ENCODE measurements around the gene COASY. TPM values are rescaled to one million over a fixed set of nuclear protein-coding genes. Genes with fewer than 3 reads are reported as not detected.

COASY gene
- total and polyA plus RNA-seq, 2 of the 4 experiments (the other 2 are of a cell fraction), result 10.6 to 44.0 TPM

DNA sequence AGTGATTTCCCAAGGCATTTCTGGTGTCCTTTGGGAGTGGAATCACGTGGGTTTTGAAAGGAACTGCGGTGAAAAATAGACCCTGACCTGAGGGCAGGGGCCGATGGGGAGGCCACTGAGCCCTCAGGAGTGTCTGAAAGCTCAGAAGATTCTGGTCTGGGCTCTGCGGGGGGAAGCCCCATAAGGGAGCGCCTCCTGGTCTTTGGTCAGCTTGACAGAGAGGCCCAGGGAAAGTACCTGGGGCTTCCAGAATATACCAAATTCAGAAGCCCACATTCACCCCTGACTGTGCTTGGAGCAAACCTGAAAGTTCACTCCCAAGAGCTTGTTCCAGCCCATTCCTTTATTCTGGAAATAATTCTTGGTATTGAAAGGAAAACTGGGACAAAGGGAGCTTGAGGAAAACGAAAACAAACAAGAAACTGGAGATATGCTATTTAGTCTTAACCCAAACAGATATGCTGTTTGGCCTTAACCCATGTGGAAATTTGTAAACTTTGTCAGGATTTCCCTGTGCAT lies 49.2 kb upstream of the COASY start (continued):
- TF ChIP-seq MXI1 (IDR thresholded peaks at IDR 0.05; ENCODE audit: borderline replicate concordance, low read depth, low read length), result no peak

DNA sequence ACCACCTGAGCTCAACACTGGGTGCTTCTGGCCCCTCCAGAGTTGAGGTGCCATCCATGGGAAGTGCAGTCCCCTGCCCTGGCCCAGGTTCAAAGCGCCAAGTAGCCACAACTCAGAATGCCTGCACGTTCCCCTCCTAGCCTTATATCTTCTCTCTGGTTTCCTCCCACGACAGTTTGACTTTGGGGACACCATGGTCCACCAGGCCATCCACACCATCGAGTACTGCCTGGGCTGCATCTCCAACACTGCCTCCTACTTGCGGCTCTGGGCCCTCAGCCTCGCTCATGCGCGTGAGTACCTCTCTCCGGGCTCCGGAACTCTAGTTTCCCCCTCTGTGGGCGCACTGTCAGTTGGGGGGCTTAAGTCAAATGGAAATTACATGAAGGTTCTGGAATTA lies 48.3 kb upstream of the COASY start:
- Histone ChIP-seq H3K23ac (ENCODE audit: low read depth, low read length) (peak overlapping the region; percentile 88; the same call in 1 of the 2 replicates), H3K56ac (ENCODE audit: extremely low read depth, insufficient read depth, low read length) (no peak overlapping the region), H3K4me3 (ENCODE audit: insufficient read depth, low read depth, low read length) (no peak overlapping the region), H3K18ac (ENCODE audit: low read depth, low read length) (peak overlapping the region; percentile 92), H3K9ac (ENCODE audit: low read depth, low read length) (peak overlapping the region; percentile 57), H2BK20ac (ENCODE audit: low read depth, low read length) (peak overlapping the region; percentile 62), H3K9me3 (ENCODE audit: control insufficient read depth, insufficient read depth, low read length) (no peaks in the 10 kb centered on the region), H4K8ac (ENCODE audit: low read depth in 2 of 2, low read length in 2 of 2) (peak overlapping the region in 1 of 2 experiments; percentile 77; a peak in 1 of 4 replicates), H3K79me1 (ENCODE audit: low read depth in 1 of 2, low read length in 2 of 2) (peaks cover 0 to 35% of the 10 kb centered on the region in 2 experiments; a peak in 2 of 4 replicates), H3K14ac (replicated peaks; ENCODE audit: low read depth, low read length) (peak overlapping the region; percentile 64; the same call in 1 of the 2 replicates), H4K91ac (ENCODE audit: insufficient read depth, low read depth, low read length) (peak overlapping the region; percentile 78), H2AFZ (replicated peaks; ENCODE audit: low read length, poor library complexity) (no peak overlapping the region), H3K4me2 (ENCODE audit: low read depth, low read length) (no peak overlapping the region; the same call in 1 of the 2 replicates), H2AK5ac (ENCODE audit: low read depth, low read length) (peak overlapping the region; percentile 81), H3K4ac (ENCODE audit: low read depth, low read length) (peak overlapping the region; percentile 78), H3K27ac (ENCODE audit: insufficient read depth, low read length) (peak overlapping the region; percentile 94), H3K27me3 (ENCODE audit: control insufficient read depth, insufficient read depth, low read length) (no peaks in the 10 kb centered on the region), H2BK15ac (ENCODE audit: low read depth, low read length) (peak overlapping the region; percentile 51; the same call in 1 of the 3 replicates), H3K9me1 (ENCODE audit: insufficient read depth, low read length) (peaks cover 24% of the 10 kb centered on the region), H3K36me3 (ENCODE audit: control insufficient read depth, insufficient read depth, low read length) (peaks cover 14% of the 10 kb centered on the region), H2AK9ac (replicated peaks; ENCODE audit: low read depth, low read length, poor library complexity) (no peak overlapping the region), H4K20me1 (ENCODE audit: insufficient read depth, low read length) (no peaks in the 10 kb centered on the region), H2BK5ac (ENCODE audit: low read depth, low read length, poor library complexity, severe bottlenecking) (peak overlapping the region; percentile 68), H3K4me1 (ENCODE audit: control insufficient read depth, insufficient read depth, low read length) (peaks cover 44% of the 10 kb centered on the region), H4K5ac (ENCODE audit: low read depth, low read length) (peak overlapping the region; percentile 39; the same call in 1 of the 2 replicates), H2BK120ac (ENCODE audit: low read depth, low read length) (peak overlapping the region; percentile 85)
- no TSS peak for BruUV-seq (replicated peaks)
- TF ChIP-seq POLR2A (IDR thresholded peaks at IDR 0.05; ENCODE audit: low read depth, low read length), result no peak
- no peak for TF ChIP-seq RCOR1 (IDR thresholded peaks at IDR 0.05; ENCODE audit: insufficient replicate concordance, low read length)
- no peak for TF ChIP-seq CHD1 (IDR thresholded peaks at IDR 0.05; ENCODE audit: low read depth, low read length)
- no peak for TF ChIP-seq RAD21 (IDR thresholded peaks at IDR 0.05; ENCODE audit: low read length)
- TF ChIP-seq MAFK (IDR thresholded peaks at IDR 0.05; ENCODE audit: low read depth, low read length), result no peak
- no peak for TF ChIP-seq CTCF (conservative IDR thresholded peaks at IDR 0.05; ENCODE audit: low read depth, low read length)
- TF ChIP-seq RFX5 (IDR thresholded peaks at IDR 0.05; ENCODE audit: low read depth, low read length), result no peak
- no peak for TF ChIP-seq SMC3 (IDR thresholded peaks at IDR 0.05; ENCODE audit: low read depth, low read length)
- ChIA-PET CTCF (no interaction called here), POLR2A (ENCODE audit: unreplicated experiment) (no interaction called here)
- DNase-seq (no peak), ATAC-seq (ENCODE audit: low read depth) (no peak)
- dilution Hi-C loops (cut with HindIII; ENCODE audit: low sequenced_read_pairs, unreplicated experiment), result no loop called here
- in situ Hi-C loops (cut with MboI; ENCODE audit: low sequenced_read_pairs), result no loop called here
- intact Hi-C loops (cut with micrococcal nuclease), result no loop called here
- 100% methylated on average over 3 of the region's 11 CpGs; no CpG with 5 or more reads in 1 of the 2 experiments for WGBS, 2 experiments (ENCODE audit: extremely low coverage in 2 of 2, insufficient read length in 1 of 2)

All from IMR-90 (cell line).